Naive B cell (primary cell): Measurements from ENCODE around the gene PLEKHH1. TPM values are rescaled to one million over a fixed set of nuclear protein-coding genes. Genes with fewer than 3 reads are reported as not detected.

Experiments
- ATAC-seq, 2 donors: fragments of 150-1000 bp; cut with Tn5 transposase; 2 replicates each; pipeline ENCODE4 v1.10.0; 2021; ENCODE audit warnings: low read depth in 2 of 2, mild to moderate bottlenecking in 2 of 2, moderate library complexity in 2 of 2
- DNase-seq: peaks from one replicate; pipeline ENCODE4 v3.0.0; 2022
- H3K27ac Mint-ChIP-seq, 6 donors: one replicate each; pipeline ENCODE4 v1.8.0; 2020 to 2022; ENCODE audit warnings: mild to moderate bottlenecking in 6 of 6, mixed read lengths in 6 of 6, moderate library complexity in 5 of 6, inconsistent platforms in 2 of 6
- H3K27me3 Mint-ChIP-seq, 3 donors: one replicate each; pipeline ENCODE4 v1.8.0; 2021 to 2022; ENCODE audit warnings: mixed read lengths in 3 of 3, mild to moderate bottlenecking in 1 of 3
- H3K36me3 Mint-ChIP-seq, 2 donors: one replicate each; pipeline ENCODE4 v1.8.0; 2020 to 2022; ENCODE audit warnings: mixed read lengths in 2 of 2, inconsistent platforms in 1 of 2, mild to moderate bottlenecking in 1 of 2
- H3K4me1 Mint-ChIP-seq, 3 donors: one replicate each; pipeline ENCODE4 v1.8.0; 2020 to 2022; ENCODE audit warnings: mixed read lengths in 3 of 3, inconsistent platforms in 1 of 3, mild to moderate bottlenecking in 1 of 3, moderate library complexity in 1 of 3
- H3K4me3 Mint-ChIP-seq, 8 donors: one replicate each; pipeline ENCODE4 v1.8.0; 2020 to 2022; ENCODE audit warnings: mild to moderate bottlenecking in 8 of 8, mixed read lengths in 8 of 8, moderate library complexity in 8 of 8, inconsistent platforms in 2 of 8
- H3K9me3 Mint-ChIP-seq, 7 donors: one replicate each; pipeline ENCODE4 v1.8.0; 2020 to 2022; ENCODE audit warnings: mixed read lengths in 7 of 7, mild to moderate bottlenecking in 5 of 7, inconsistent platforms in 2 of 7, moderate library complexity in 1 of 7
- polyA plus RNA-seq, 6 donors: library from polyadenylated mRNA; unstranded; fragments of 300-500 nt; fragmentation: Illumina TruSeq; gene quantifications; one replicate each; pipeline ENCODE4 v1.2.3, GENCODE V29; 2021; ENCODE audit warnings: low read depth in 6 of 6

The PLEKHH1 gene
- polyA plus RNA-seq, 6 donors from 2014 or later, result 0.13 to 0.28 TPM; not detected in 4

- Mint-ChIP-seq H3K27ac (peak overlapping the region in 1 of 6 donors; percentile 3), H3K27me3 (peaks cover 20 to 57% (median 54%) of the 10 kb centered on the region in 3 donors), H3K4me1 (peaks cover 0 to 3% (median 0%) of the 10 kb centered on the region in 3 donors), H3K36me3 (no peaks in the 10 kb centered on the region), H3K4me3 (no peak overlapping the region), H3K9me3 (peaks cover 0 to 10% (median 3%) of the 10 kb centered on the region in 7 donors)
- DNase-seq (no peak), ATAC-seq (no peak)
These were observed 14.2 kb downstream of the PLEKHH1 start for GRCh38 chr14:67547224-67547780.

- Mint-ChIP-seq H3K9me3 (peaks cover 0 to 4% (median 0%) of the 10 kb centered on the region in 7 donors), H3K27ac (peak overlapping the region in 1 of 6 donors; percentile 10), H3K36me3 (no peaks in the 10 kb centered on the region), H3K27me3 (peaks cover 4 to 46% (median 32%) of the 10 kb centered on the region in 3 donors), H3K4me3 (no peak overlapping the region), H3K4me1 (peaks cover 0 to 2% (median 0%) of the 10 kb centered on the region in 3 donors)
- ATAC-seq (no peak), DNase-seq (no peak)
These were observed 16.6 kb downstream of the PLEKHH1 start for GRCh38 chr14:67549734-67550133.

GRCh38 chr14:67551123-67551522, 18.0 kb downstream of the PLEKHH1 start:
- Mint-ChIP-seq H3K4me3 (no peak overlapping the region), H3K36me3 (no peaks in the 10 kb centered on the region), H3K27me3 (peaks cover 4 to 42% (median 22%) of the 10 kb centered on the region in 3 donors), H3K4me1 (peaks cover 0 to 2% (median 0%) of the 10 kb centered on the region in 3 donors), H3K27ac (peak overlapping the region in 1 of 6 donors; percentile 54), H3K9me3 (no peaks in the 10 kb centered on the region)
- DNase-seq (no peak), ATAC-seq (no peak)

- Mint-ChIP-seq H3K36me3 (no peaks in the 10 kb centered on the region), H3K4me3 (no peak overlapping the region)
- ATAC-seq, result no peak
These were observed 18.9 kb downstream of the PLEKHH1 start for GRCh38 chr14:67551940-67552339.

GRCh38 chr14:67553547-67553946, 20.5 kb downstream of the PLEKHH1 start:
- Mint-ChIP-seq H3K27me3 (peaks cover 4 to 41% (median 20%) of the 10 kb centered on the region in 3 donors), H3K9me3 (peaks cover 0 to 3% (median 0%) of the 10 kb centered on the region in 7 donors), H3K4me3 (no peak overlapping the region), H3K36me3 (no peaks in the 10 kb centered on the region), H3K27ac (no peak overlapping the region), H3K4me1 (peaks cover 0 to 2% (median 0%) of the 10 kb centered on the region in 3 donors)
- no peak for ATAC-seq
- DNase-seq, result no peak

More at GRCh38 chr14:67551940-67552339, 18.9 kb downstream of the PLEKHH1 start:
- Mint-ChIP-seq H3K4me1 (peaks cover 0 to 2% (median 0%) of the 10 kb centered on the region in 3 donors), H3K27me3 (peaks cover 4 to 39% (median 22%) of the 10 kb centered on the region in 3 donors), H3K9me3 (no peaks in the 10 kb centered on the region), H3K27ac (peak overlapping the region in 1 of 6 donors; percentile 40)
- no peak for DNase-seq

- Mint-ChIP-seq H3K27ac (no peak overlapping the region), H3K4me3 (no peak overlapping the region), H3K9me3 (peaks cover 0 to 3% (median 0%) of the 10 kb centered on the region in 7 donors), H3K4me1 (peaks cover 0 to 2% (median 0%) of the 10 kb centered on the region in 3 donors), H3K36me3 (no peaks in the 10 kb centered on the region), H3K27me3 (peaks cover 0 to 41% (median 12%) of the 10 kb centered on the region in 3 donors)
- ATAC-seq, result no peak
- DNase-seq, result no peak
These were observed 21.3 kb downstream of the PLEKHH1 start for GRCh38 chr14:67554341-67554740.

- Mint-ChIP-seq H3K9me3 (peaks cover 0 to 3% (median 0%) of the 10 kb centered on the region in 7 donors), H3K36me3 (no peaks in the 10 kb centered on the region), H3K27ac (peak overlapping the region in 1 of 6 donors; percentile 46), H3K4me1 (no peaks in the 10 kb centered on the region), H3K27me3 (peaks cover 0 to 41% (median 7%) of the 10 kb centered on the region in 3 donors), H3K4me3 (no peak overlapping the region)
- DNase-seq, result no peak
- ATAC-seq, result no peak
These were observed 22.5 kb downstream of the PLEKHH1 start for GRCh38 chr14:67555518-67556090.

GRCh38 chr14:67556671-67557070, 23.6 kb downstream of the PLEKHH1 start:
- Mint-ChIP-seq H3K36me3 (no peaks in the 10 kb centered on the region), H3K4me3 (no peak overlapping the region), H3K27ac (peak overlapping the region in 1 of 6 donors; percentile 33), H3K9me3 (peaks cover 0 to 3% (median 0%) of the 10 kb centered on the region in 7 donors), H3K27me3 (peaks cover 0 to 37% (median 7%) of the 10 kb centered on the region in 3 donors), H3K4me1 (no peaks in the 10 kb centered on the region)
- ATAC-seq (no peak), DNase-seq (no peak)

GRCh38 chr14:67557118-67557517, 24.0 kb downstream of the PLEKHH1 start:
- DNase-seq (no peak), ATAC-seq (no peak)
- no peak overlapping the region for H3K4me3 Mint-ChIP-seq
- H3K27ac Mint-ChIP-seq, result peak overlapping the region in 1 of 6 donors; percentile 33
- peaks cover 0 to 3% (median 0%) of the 10 kb centered on the region in 7 donors for H3K9me3 Mint-ChIP-seq
- peaks cover 0 to 32% (median 7%) of the 10 kb centered on the region in 3 donors for H3K27me3 Mint-ChIP-seq
- no peaks in the 10 kb centered on the region for H3K36me3 Mint-ChIP-seq
- no peaks in the 10 kb centered on the region for H3K4me1 Mint-ChIP-seq

GRCh38 chr14:67557656-67558055, 24.6 kb downstream of the PLEKHH1 start:
- no peak for ATAC-seq
- H3K36me3 Mint-ChIP-seq, result no peaks in the 10 kb centered on the region

GRCh38 chr14:67559639-67560038, 26.5 kb downstream of the PLEKHH1 start:
- Mint-ChIP-seq H3K27ac (peak overlapping the region in 1 of 6 donors; percentile 9), H3K4me1 (peaks cover 0 to 5% (median 0%) of the 10 kb centered on the region in 3 donors), H3K4me3 (no peak overlapping the region), H3K27me3 (peaks cover 0 to 20% (median 7%) of the 10 kb centered on the region in 3 donors), H3K36me3 (no peaks in the 10 kb centered on the region), H3K9me3 (peaks cover 0 to 3% (median 0%) of the 10 kb centered on the region in 7 donors)
- DNase-seq (no peak), ATAC-seq (no peak)

More at GRCh38 chr14:67557656-67558055, 24.6 kb downstream of the PLEKHH1 start:
- DNase-seq, result no peak
- no peaks in the 10 kb centered on the region for H3K4me1 Mint-ChIP-seq
- peaks cover 0 to 3% (median 0%) of the 10 kb centered on the region in 7 donors for H3K9me3 Mint-ChIP-seq
- H3K27me3 Mint-ChIP-seq, result peaks cover 0 to 28% (median 7%) of the 10 kb centered on the region in 3 donors
- no peak overlapping the region for H3K4me3 Mint-ChIP-seq
- no peak overlapping the region for H3K27ac Mint-ChIP-seq

- DNase-seq (no peak), ATAC-seq (no peak)
- peaks cover 0 to 8% (median 0%) of the 10 kb centered on the region in 3 donors for H3K4me1 Mint-ChIP-seq
- H3K27me3 Mint-ChIP-seq, result peaks cover 0 to 6% (median under 1%) of the 10 kb centered on the region in 3 donors
- no peaks in the 10 kb centered on the region for H3K36me3 Mint-ChIP-seq
- H3K4me3 Mint-ChIP-seq, result no peak overlapping the region
- H3K27ac Mint-ChIP-seq, result no peak overlapping the region
- H3K9me3 Mint-ChIP-seq, result peaks cover 0 to 3% (median 0%) of the 10 kb centered on the region in 7 donors
These were observed 29.1 kb downstream of the PLEKHH1 start for GRCh38 chr14:67562025-67562775.

- Mint-ChIP-seq H3K4me3 (no peak overlapping the region), H3K4me1 (peaks cover 0 to 8% (median 0%) of the 10 kb centered on the region in 3 donors), H3K27ac (no peak overlapping the region), H3K27me3 (peaks cover 0 to 12% (median 0%) of the 10 kb centered on the region in 3 donors), H3K36me3 (no peaks in the 10 kb centered on the region), H3K9me3 (peaks cover 0 to 3% (median 0%) of the 10 kb centered on the region in 7 donors)
- no peak for DNase-seq
- ATAC-seq, result no peak
These were observed 29.7 kb downstream of the PLEKHH1 start for GRCh38 chr14:67562776-67563150.
